Activated T-helper 2 cell treated with anti-CD3 and anti-CD28 coated beads, Interferon-gamma antibody, Interleukin-2, Interleukin-4, amounts not matched to agents 10 μg/mL and 5 μg/mL and 100 μg/mL, durations not matched to agents 14 hours and 24 hours and 36 hours (primary cell): Measurements from ENCODE around the gene ZNF441. TPM values are rescaled to one million over a fixed set of nuclear protein-coding genes. Genes with fewer than 3 reads are reported as not detected.
"Not testable (repeated sequence)": the region's sequence is repeated elsewhere in the genome, so short reads cannot be mapped to it uniquely, and the experiment has no call there.

Experiments
- DNase-seq: peaks from one replicate; pipeline ENCODE4 v3.0.0; 2021; ENCODE audit warnings: low spot score
- H3K27ac Mint-ChIP-seq: one replicate; pipeline ENCODE4 v1.8.0; 2021; ENCODE audit warnings: mixed read lengths
- H3K27me3 Mint-ChIP-seq: one replicate; pipeline ENCODE4 v1.8.0; 2021; ENCODE audit warnings: low read depth, mixed read lengths
- H3K36me3 Mint-ChIP-seq: one replicate; pipeline ENCODE4 v1.8.0; 2021; ENCODE audit warnings: low read depth, mixed read lengths
- H3K4me1 Mint-ChIP-seq: one replicate; pipeline ENCODE4 v1.8.0; 2021; ENCODE audit warnings: low read depth, mixed read lengths
- H3K4me3 Mint-ChIP-seq: one replicate; pipeline ENCODE4 v1.8.0; 2021; ENCODE audit warnings: low read depth, mild to moderate bottlenecking, moderate library complexity, mixed read lengths
- H3K9me3 Mint-ChIP-seq: one replicate; pipeline ENCODE4 v1.8.0; 2021; ENCODE audit warnings: mixed read lengths
- intact Hi-C: fragments of 100-400 bp; cut with micrococcal nuclease; formaldehyde crosslinking; loops from one replicate; pipeline ENCODE4 v1.15.1; 2023
- total RNA-seq: library from RNA; stranded (reverse); gene quantifications from 2 replicates; pipeline ENCODE4 v1.2.3, GENCODE V29; 2022

Gene ZNF441
- total RNA-seq, 1 donor from 2014 or later, result 4.9 TPM

- intact Hi-C loops, result no loop called here
- no peak for DNase-seq
- H3K36me3 Mint-ChIP-seq, result peaks cover 26% of the 10 kb centered on the region
- no peak overlapping the region for H3K27ac Mint-ChIP-seq
- H3K4me1 Mint-ChIP-seq, result no peaks in the 10 kb centered on the region
- H3K4me3 Mint-ChIP-seq, result no peak overlapping the region
- H3K27me3 Mint-ChIP-seq, result no peaks in the 10 kb centered on the region
- H3K9me3 Mint-ChIP-seq, result peaks cover 73% of the 10 kb centered on the region
Measured at GRCh38 chr19:11787536-11787935, 20.7 kb downstream of the ZNF441 start.

- Mint-ChIP-seq H3K9me3 (peaks cover 35% of the 10 kb centered on the region), H3K4me3 (no peak overlapping the region), H3K27me3 (peaks cover 4% of the 10 kb centered on the region), H3K27ac (no peak overlapping the region), H3K4me1 (peaks cover 7% of the 10 kb centered on the region), H3K36me3 (no peaks in the 10 kb centered on the region)
- intact Hi-C loops, result no loop called here
- no peak for DNase-seq
Measured at GRCh38 chr19:11792942-11793341, 26.1 kb downstream of the ZNF441 start.

- Mint-ChIP-seq H3K36me3 (no peaks in the 10 kb centered on the region), H3K4me3 (peak overlapping the region; percentile 59), H3K4me1 (peaks cover 9% of the 10 kb centered on the region), H3K27ac (no peak overlapping the region), H3K27me3 (peaks cover 4% of the 10 kb centered on the region), H3K9me3 (peaks cover 11% of the 10 kb centered on the region)
- intact Hi-C loops, result loop anchor here (1.0 kb wide), 2 partner anchors 127 to 344 kb away; no protein-coding TSS in a partner anchor
- peak; percentile 68 for DNase-seq
Measured at GRCh38 chr19:11797491-11797890, 30.7 kb downstream of the ZNF441 start.

GRCh38 chr19:11798391-11799330 lies 31.9 kb downstream of the ZNF441 start, which contains the start of gene ZNF491:
TSS of gene ZNF491 (plus strand) at chr19:11798523. CDS start at chr19:11805954, 7,431 bp downstream.
- Mint-ChIP-seq H3K9me3 (peaks cover 13% of the 10 kb centered on the region), H3K36me3 (peaks cover 3% of the 10 kb centered on the region), H3K4me1 (peaks cover 9% of the 10 kb centered on the region), H3K27ac (peak within 1 kb of the TSS; percentile 62), H3K4me3 (peak within 1 kb of the TSS; percentile 85), H3K27me3 (peaks cover 4% of the 10 kb centered on the region)
- DNase-seq, result peak; percentile 80
- intact Hi-C loops, result loop anchor here (1.0 to 2.0 kb wide), 4 partner anchors 14 to 190 kb away; partner anchors contain the start of genes ZNF439 and ZNF441

GRCh38 chr19:11806354-11807098 lies 39.7 kb downstream of the ZNF441 start:
- intact Hi-C loops, result no loop called here
- DNase-seq, result no peak
- Mint-ChIP-seq H3K4me3 (no peak overlapping the region), H3K27me3 (no peaks in the 10 kb centered on the region), H3K27ac (no peak overlapping the region), H3K9me3 (peaks cover 55% of the 10 kb centered on the region), H3K36me3 (peaks cover 26% of the 10 kb centered on the region), H3K4me1 (no peaks in the 10 kb centered on the region)

GRCh38 chr19:11807099-11807380 lies 40.2 kb downstream of the ZNF441 start:
- H3K4me3 Mint-ChIP-seq, result no peak overlapping the region
- H3K27me3 Mint-ChIP-seq, result no peaks in the 10 kb centered on the region
- no peak for DNase-seq
- no peaks in the 10 kb centered on the region for H3K4me1 Mint-ChIP-seq
- H3K27ac Mint-ChIP-seq, result no peak overlapping the region
- intact Hi-C loops, result no loop called here
- H3K9me3 Mint-ChIP-seq, result peaks cover 55% of the 10 kb centered on the region
- H3K36me3 Mint-ChIP-seq, result peaks cover 26% of the 10 kb centered on the region

DNA sequence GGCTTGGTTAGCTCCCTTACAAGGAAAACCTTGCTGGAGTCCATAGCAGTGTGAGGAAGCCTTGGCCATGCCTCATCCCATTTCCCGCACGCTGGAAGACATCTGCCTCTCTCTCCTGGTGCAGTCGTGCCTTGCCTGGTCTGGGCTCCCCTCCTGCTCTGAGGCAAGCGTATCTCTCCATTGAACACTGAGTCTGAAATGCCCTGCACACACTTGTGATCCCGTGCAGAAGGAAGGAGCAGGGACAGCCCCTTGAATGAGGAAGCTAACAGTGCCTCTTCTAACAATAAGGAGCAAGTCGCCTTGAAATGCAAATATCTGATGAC lies 46.9 kb downstream of the ZNF441 start:
- Mint-ChIP-seq H3K4me1 (peaks cover 14% of the 10 kb centered on the region), H3K27me3 (no peaks in the 10 kb centered on the region), H3K27ac (peak overlapping the region; percentile 71)

GRCh38 chr19:11814029-11814699 lies 47.4 kb downstream of the ZNF441 start, which contains the start of gene ZNF440:
TSS of gene ZNF440 (plus strand) at chr19:11814273. CDS start at chr19:11814448, 175 bp downstream.
- intact Hi-C loops, result loop anchor here (5.0 kb wide), 2 partner anchors 173 to 328 kb away; partner anchors contain the start of gene ZNF20
- Mint-ChIP-seq H3K4me1 (peaks cover 14% of the 10 kb centered on the region), H3K27me3 (no peaks in the 10 kb centered on the region)

More for the DNA sequence above, 46.9 kb downstream of the ZNF441 start:
- Mint-ChIP-seq H3K4me3 (peak overlapping the region; percentile 88), H3K9me3 (peaks cover 38% of the 10 kb centered on the region), H3K36me3 (peaks cover 48% of the 10 kb centered on the region)
- intact Hi-C loops, result loop anchor here (2.0 to 5.0 kb wide), 3 partner anchors 47 to 329 kb away; partner anchors contain the start of genes ZNF20 and ZNF441
- DNase-seq, result peak; percentile 9

GRCh38 chr19:11814700-11815035 lies 47.9 kb downstream of the ZNF441 start:
- Mint-ChIP-seq H3K9me3 (peaks cover 34% of the 10 kb centered on the region), H3K36me3 (peaks cover 54% of the 10 kb centered on the region), H3K4me1 (peaks cover 14% of the 10 kb centered on the region), H3K27ac (no peak overlapping the region), H3K27me3 (no peaks in the 10 kb centered on the region), H3K4me3 (peak overlapping the region; percentile 80)
- DNase-seq, result no peak
- intact Hi-C loops, result loop anchor here (5.0 kb wide), 2 partner anchors 173 to 328 kb away; partner anchors contain the start of gene ZNF20

More at GRCh38 chr19:11814029-11814699, 47.4 kb downstream of the ZNF441 start, which contains the start of gene ZNF440:
- Mint-ChIP-seq H3K4me3 (peak within 1 kb of the TSS; percentile 88), H3K36me3 (peaks cover 51% of the 10 kb centered on the region), H3K27ac (peak within 1 kb of the TSS; percentile 71), H3K9me3 (peaks cover 36% of the 10 kb centered on the region)
- peak; percentile 85 for DNase-seq

DNA sequence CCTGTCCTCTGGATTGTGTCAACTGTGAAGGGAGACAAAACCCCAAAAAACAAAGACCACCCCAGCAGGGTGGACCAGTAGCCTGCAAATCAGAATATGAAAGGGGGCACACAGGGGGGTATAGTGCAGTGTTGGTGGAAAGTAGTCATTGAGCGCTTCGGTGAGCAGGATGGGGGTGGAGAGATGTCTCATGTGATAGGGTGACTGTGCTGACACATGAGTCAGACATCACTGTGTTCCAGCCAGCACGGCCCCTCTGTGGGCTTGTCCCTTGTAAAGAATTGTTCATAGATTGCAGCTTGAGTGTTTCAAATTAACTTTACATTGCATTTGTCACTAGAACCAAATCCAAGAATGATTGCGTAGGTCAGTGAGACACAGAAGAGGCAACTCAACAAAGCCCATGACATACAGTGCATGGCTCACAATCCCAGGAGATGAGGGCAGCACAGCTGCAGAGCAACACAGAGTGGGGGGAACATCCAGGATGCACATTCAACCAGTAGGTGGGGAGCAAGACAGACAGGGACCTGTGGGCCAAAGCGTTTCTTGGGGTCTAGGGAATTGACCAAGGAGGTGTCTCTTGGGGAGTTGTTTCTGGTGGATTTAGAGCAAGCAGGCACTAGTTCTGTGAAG lies 54.8 kb downstream of the ZNF441 start:
- intact Hi-C loops, result no loop called here
- H3K27me3 Mint-ChIP-seq, result no peaks in the 10 kb centered on the region
- H3K27ac Mint-ChIP-seq, result no peak overlapping the region

DNA sequence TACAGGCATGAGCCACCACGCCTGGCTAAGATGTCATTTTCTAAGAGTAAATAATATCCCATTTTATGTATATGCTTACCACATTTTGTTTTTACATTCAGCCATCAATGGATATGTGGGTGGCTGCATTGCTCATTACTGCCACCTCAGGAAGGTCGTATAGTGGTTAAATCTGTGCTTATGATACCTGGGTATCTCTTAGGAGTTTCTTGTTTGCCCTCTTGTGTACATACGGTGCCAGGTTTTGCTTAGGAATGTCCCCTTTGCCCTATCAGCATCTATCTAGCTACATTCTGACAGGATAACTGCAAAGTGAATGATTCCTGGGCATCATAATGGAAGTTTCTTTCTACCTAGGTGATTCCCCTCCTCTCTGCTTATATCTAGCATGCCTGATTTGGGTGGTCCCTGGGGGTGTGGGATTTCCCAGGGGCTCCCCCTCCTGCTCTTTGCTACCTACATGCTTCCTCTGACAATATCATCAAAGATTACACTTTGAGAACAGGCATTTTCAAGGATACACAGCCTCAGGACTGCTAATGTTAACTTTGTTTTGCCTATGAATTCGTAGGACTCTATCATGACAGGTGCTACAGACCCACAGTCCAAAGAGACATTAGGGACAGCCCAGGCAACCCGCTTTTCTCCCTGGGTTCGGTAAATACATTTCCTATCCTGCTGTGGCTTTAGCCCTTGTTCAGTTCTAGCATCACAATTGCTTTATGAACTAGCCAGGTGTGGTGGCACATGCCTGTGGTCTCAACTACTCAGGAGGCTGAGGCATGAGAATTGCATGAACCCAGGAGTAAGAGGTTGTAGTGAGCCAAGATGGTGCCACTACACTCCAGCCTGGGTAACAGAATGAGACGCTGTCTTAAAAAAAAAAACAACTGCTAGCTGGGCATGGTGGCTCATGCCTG lies 62.4 kb downstream of the ZNF441 start:
- H3K27ac Mint-ChIP-seq, result not testable (repeated sequence)

More for the DNA sequence above, 54.8 kb downstream of the ZNF441 start:
- Mint-ChIP-seq H3K4me3 (no peak overlapping the region), H3K4me1 (no peaks in the 10 kb centered on the region), H3K36me3 (peaks cover 79% of the 10 kb centered on the region), H3K9me3 (peaks cover 58% of the 10 kb centered on the region)
- no peak for DNase-seq

More for the DNA sequence above, 62.4 kb downstream of the ZNF441 start:
- H3K27me3 Mint-ChIP-seq, H3K4me3 Mint-ChIP-seq, DNase-seq, intact Hi-C loops, H3K4me1 Mint-ChIP-seq: not testable (repeated sequence)
- H3K36me3 Mint-ChIP-seq, result peaks cover 86% of the 10 kb centered on the region
- peaks cover 83% of the 10 kb centered on the region for H3K9me3 Mint-ChIP-seq
